GM23338 (cell line): ENCODE measurements around the gene GALNT15. TPM values are rescaled to one million over a fixed set of nuclear protein-coding genes. Genes with fewer than 3 reads are reported as not detected.

ENCODE experiments used
- ATAC-seq: fragments of 200-7000 bp; cut with Tn5 transposase; 3 replicates; pipeline ENCODE4 v1.9.1; 2020
- DNase-seq: peaks from one replicate; pipeline ENCODE4 v3.0.0-alpha.2; 2015; ENCODE audit warnings: low spot score
- H2AFZ ChIP-seq: fragments of 200-600 bp; sonication (generic); 2 replicates; pipeline ENCODE4 v1.8.0; 2016; ENCODE audit warnings: antibody characterized with exemption, mild to moderate bottlenecking, moderate library complexity
- H3F3A ChIP-seq: fragments of 200-600 bp; sonication (generic); replicated peaks from 2 replicates; pipeline ENCODE4 v1.8.0; 2017; ENCODE audit warnings: antibody characterized with exemption, mixed run types, low read depth
- H3K27ac ChIP-seq: fragments of 200-600 bp; sonication (generic); 2 replicates; pipeline ENCODE4 v1.6.1; 2016; ENCODE audit warnings: low read depth
- H3K27me3 ChIP-seq: fragments of 200-600 bp; sonication (generic); 2 replicates; pipeline ENCODE4 v1.8.0; 2016; ENCODE audit warnings: mild to moderate bottlenecking, mixed run types, moderate library complexity; ENCODE audit not compliant: insufficient read depth
- H3K36me3 ChIP-seq: fragments of 200-600 bp; sonication (generic); 2 replicates; pipeline ENCODE4 v1.8.0; 2016; ENCODE audit warnings: mild to moderate bottlenecking; ENCODE audit not compliant: insufficient read depth
- H3K4me1 ChIP-seq: fragments of 200-600 bp; sonication (generic); 2 replicates; pipeline ENCODE4 v1.8.0; 2016; ENCODE audit warnings: mild to moderate bottlenecking, moderate library complexity; ENCODE audit not compliant: insufficient read depth
- H3K4me2 ChIP-seq: fragments of 200-600 bp; sonication (generic); 2 replicates; pipeline ENCODE4 v1.7.1; 2017; ENCODE audit warnings: mixed run types
- H3K4me3 ChIP-seq: fragments of 200-600 bp; sonication (generic); 2 replicates; pipeline ENCODE4 v1.6.1; 2016; ENCODE audit warnings: mixed run types
- H3K79me2 ChIP-seq: fragments of 200-600 bp; sonication (generic); replicated peaks from 2 replicates; pipeline ENCODE4 v1.8.0; 2017; ENCODE audit warnings: mild to moderate bottlenecking; ENCODE audit not compliant: insufficient read depth
- H3K9me2 ChIP-seq: fragments of 200-600 bp; sonication (generic); 2 replicates; pipeline ENCODE4 v1.8.0; 2017; ENCODE audit not compliant: insufficient read depth
- H4K20me1 ChIP-seq: fragments of 200-600 bp; sonication (generic); replicated peaks from 2 replicates; pipeline ENCODE4 v1.8.0; 2017; ENCODE audit warnings: mild to moderate bottlenecking; ENCODE audit not compliant: insufficient read depth
- H3K27ac Mint-ChIP-seq: 2 replicates; pipeline ENCODE4 v1.8.0; 2020; ENCODE audit warnings: inconsistent platforms, mild to moderate bottlenecking, moderate library complexity, mixed read lengths
- H3K27me3 Mint-ChIP-seq: 3 replicates; pipeline ENCODE4 v1.8.0; 2022; ENCODE audit warnings: low read depth, mild to moderate bottlenecking, moderate library complexity, mixed read lengths, inconsistent platforms; ENCODE audit not compliant: insufficient read depth, poor library complexity
- H3K36me3 Mint-ChIP-seq: 3 replicates; pipeline ENCODE4 v1.8.0; 2021; ENCODE audit warnings: low read depth, mild to moderate bottlenecking, inconsistent platforms, moderate library complexity, mixed read lengths
- H3K4me1 Mint-ChIP-seq: 3 replicates; pipeline ENCODE4 v1.8.0; 2020; ENCODE audit warnings: mild to moderate bottlenecking, inconsistent platforms, mixed read lengths
- H3K4me3 Mint-ChIP-seq: 3 replicates; pipeline ENCODE4 v1.8.0; 2021; ENCODE audit warnings: moderate library complexity, mild to moderate bottlenecking, inconsistent platforms, mixed read lengths
- H3K9me3 Mint-ChIP-seq: 3 replicates; pipeline ENCODE4 v1.8.0; 2020; ENCODE audit warnings: moderate library complexity, mild to moderate bottlenecking, inconsistent platforms, mixed read lengths
- CREB1 ChIP-seq: fragments of 250-450 bp; sonication (Bioruptor Pico); IDR thresholded peaks from 2 replicates; pipeline ENCODE4 v1.5.0; 2020; ENCODE audit warnings: low read depth, mild to moderate bottlenecking, moderate library complexity
- EZH2 ChIP-seq: fragments of 200-600 bp; sonication (generic); IDR thresholded peaks from one replicate; pipeline ENCODE4 v1.8.0; 2017; ENCODE audit warnings: antibody characterized with exemption, mild to moderate bottlenecking, low read depth; ENCODE audit not compliant: unreplicated experiment
- EZH2phosphoT487 ChIP-seq: fragments of 200-600 bp; sonication (generic); IDR thresholded peaks from one replicate; pipeline ENCODE4 v1.8.1; 2018; ENCODE audit warnings: antibody characterized with exemption; ENCODE audit not compliant: unreplicated experiment
- JUNB ChIP-seq: IDR thresholded peaks from one replicate; pipeline ENCODE4 v1.6.1; 2016; ENCODE audit warnings: antibody characterized with exemption; ENCODE audit not compliant: unreplicated experiment
- NANOG ChIP-seq: IDR thresholded peaks from 2 replicates; pipeline ENCODE4 v1.6.1; 2016; ENCODE audit warnings: antibody characterized with exemption, borderline replicate concordance
- POLR2AphosphoS5 ChIP-seq: IDR thresholded peaks from 2 replicates; pipeline ENCODE4 v1.6.1; 2016; ENCODE audit warnings: antibody characterized with exemption, low read depth
- STAT1 ChIP-seq: IDR thresholded peaks from one replicate; pipeline ENCODE4 v1.6.1; 2016; ENCODE audit warnings: antibody characterized with exemption; ENCODE audit not compliant: unreplicated experiment
- ZNF114 ChIP-seq: fragments of 250-450 bp; sonication (Bioruptor Pico); IDR thresholded peaks from 2 replicates; pipeline ENCODE4 v1.5.0; 2020; ENCODE audit warnings: mild to moderate bottlenecking, moderate library complexity
- ZNF331 ChIP-seq: fragments of 250-450 bp; sonication (Bioruptor Pico); IDR thresholded peaks from 2 replicates; pipeline ENCODE4 v1.5.0; 2020; ENCODE audit warnings: low read depth, mild to moderate bottlenecking, moderate library complexity
- polyA plus RNA-seq: library from polyadenylated mRNA; unstranded; fragments of >200 nt; fragmentation: Nextera tagmentation; extraction: Ambion mirVana; gene quantifications from 2 replicates; pipeline ENCODE4 v1.2.1, GENCODE V29; 2016
- total RNA-seq: library from RNA; depleted of rRNA; stranded (reverse); fragments of >200 nt; shearing (Covaris generic); gene quantifications from 2 replicates; pipeline ENCODE4 v1.2.3, GENCODE V29; 2014
- TF ChIP-seq, protein P1 (sequence below): IDR thresholded peaks from one replicate; pipeline ENCODE4 v1.6.1; 2018; ENCODE audit warnings: antibody characterized with exemption; ENCODE audit not compliant: unreplicated experiment
- TF ChIP-seq, protein P2 (sequence below): fragments of 250-450 bp; sonication (Bioruptor Pico); IDR thresholded peaks from 2 replicates; pipeline ENCODE4 v1.5.0; 2020; ENCODE audit warnings: mild to moderate bottlenecking, moderate library complexity

Gene GALNT15
- total and polyA plus RNA-seq, 2 experiments from 2014 or later: 0.06 to 0.35 TPM

DNA sequence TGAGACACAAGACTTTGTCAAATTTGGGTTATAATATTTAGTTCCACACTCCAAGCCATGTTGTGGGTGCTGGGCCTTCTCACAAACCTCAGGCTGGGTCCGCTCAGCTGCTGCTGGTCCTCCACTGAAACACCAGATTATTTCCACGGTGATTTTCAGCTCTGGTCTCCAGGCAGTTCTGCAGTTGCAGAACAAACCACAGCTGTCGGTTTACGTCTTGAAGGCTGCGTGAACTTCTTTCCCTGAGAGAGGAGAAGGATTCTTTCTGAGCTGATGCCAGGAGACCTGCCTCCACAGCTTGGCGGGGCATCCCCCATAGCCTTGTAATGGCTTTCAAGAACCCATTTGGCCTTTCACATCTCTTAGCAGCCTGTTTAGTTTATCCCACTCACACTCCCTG, 16.2 kb downstream of the GALNT15 start:
- TF ChIP-seq POLR2AphosphoS5: no peak
- no peak for TF ChIP-seq ZNF114 (CRISPR knock-in tag)
- no peak for TF ChIP-seq CREB1 (CRISPR knock-in tag)
- TF ChIP-seq JUNB: no peak
- no peak overlapping the region for H3K4me2 ChIP-seq
- no peaks in the 10 kb centered on the region for H3F3A ChIP-seq
- no peak overlapping the region for H2AFZ ChIP-seq
- peaks cover 14% of the 10 kb centered on the region for H3K9me2 ChIP-seq
- no peak overlapping the region for H3K4me3 ChIP-seq
- no peaks in the 10 kb centered on the region for H3K4me1 ChIP-seq
- H4K20me1 ChIP-seq: no peaks in the 10 kb centered on the region
- H3K27me3 ChIP-seq: no peaks in the 10 kb centered on the region
- no peak overlapping the region for H3K4me3 Mint-ChIP-seq
- H3K79me2 ChIP-seq: no peaks in the 10 kb centered on the region
- no peak for DNase-seq
- no peaks in the 10 kb centered on the region for H3K36me3 Mint-ChIP-seq
- no peak overlapping the region for H3K27ac ChIP-seq
- no peak for ATAC-seq
- no peaks in the 10 kb centered on the region for H3K9me3 Mint-ChIP-seq
- peaks cover 3% of the 10 kb centered on the region; the same call in 1 of the 3 replicates for H3K4me1 Mint-ChIP-seq
- H3K27me3 Mint-ChIP-seq: peaks cover 1% of the 10 kb centered on the region
- no peak overlapping the region for H3K27ac Mint-ChIP-seq
- H3K36me3 ChIP-seq: no peaks in the 10 kb centered on the region

- H3K4me3 ChIP-seq: no peak overlapping the region
- no peak overlapping the region for H3K4me3 Mint-ChIP-seq
- H3K4me2 ChIP-seq: no peak overlapping the region
- H3K4me1 Mint-ChIP-seq: peaks cover 3% of the 10 kb centered on the region; the same call in 1 of the 3 replicates
- H4K20me1 ChIP-seq: no peaks in the 10 kb centered on the region
- ATAC-seq (no peak), DNase-seq (no peak)
- H3K4me1 ChIP-seq: no peaks in the 10 kb centered on the region
- peaks cover 14% of the 10 kb centered on the region for H3K9me2 ChIP-seq
- H3K36me3 ChIP-seq: no peaks in the 10 kb centered on the region
- no peaks in the 10 kb centered on the region for H3K27me3 ChIP-seq
- peaks cover 2% of the 10 kb centered on the region for H3K27me3 Mint-ChIP-seq
- H3K27ac ChIP-seq: no peak overlapping the region
- no peaks in the 10 kb centered on the region for H3F3A ChIP-seq
- H3K27ac Mint-ChIP-seq: no peak overlapping the region
- H3K9me3 Mint-ChIP-seq: no peaks in the 10 kb centered on the region
- no peaks in the 10 kb centered on the region for H3K79me2 ChIP-seq
- no peaks in the 10 kb centered on the region for H3K36me3 Mint-ChIP-seq
- no peak overlapping the region for H2AFZ ChIP-seq
- TF ChIP-seq POLR2AphosphoS5 (no peak), EZH2phosphoT487 (no peak), NANOG (no peak), EZH2 (no peak), ZNF114 (CRISPR knock-in tag) (no peak), ZNF331 (no peak), STAT1 (no peak), CREB1 (CRISPR knock-in tag) (no peak), JUNB (no peak)
- TF ChIP-seq, protein P1, sequence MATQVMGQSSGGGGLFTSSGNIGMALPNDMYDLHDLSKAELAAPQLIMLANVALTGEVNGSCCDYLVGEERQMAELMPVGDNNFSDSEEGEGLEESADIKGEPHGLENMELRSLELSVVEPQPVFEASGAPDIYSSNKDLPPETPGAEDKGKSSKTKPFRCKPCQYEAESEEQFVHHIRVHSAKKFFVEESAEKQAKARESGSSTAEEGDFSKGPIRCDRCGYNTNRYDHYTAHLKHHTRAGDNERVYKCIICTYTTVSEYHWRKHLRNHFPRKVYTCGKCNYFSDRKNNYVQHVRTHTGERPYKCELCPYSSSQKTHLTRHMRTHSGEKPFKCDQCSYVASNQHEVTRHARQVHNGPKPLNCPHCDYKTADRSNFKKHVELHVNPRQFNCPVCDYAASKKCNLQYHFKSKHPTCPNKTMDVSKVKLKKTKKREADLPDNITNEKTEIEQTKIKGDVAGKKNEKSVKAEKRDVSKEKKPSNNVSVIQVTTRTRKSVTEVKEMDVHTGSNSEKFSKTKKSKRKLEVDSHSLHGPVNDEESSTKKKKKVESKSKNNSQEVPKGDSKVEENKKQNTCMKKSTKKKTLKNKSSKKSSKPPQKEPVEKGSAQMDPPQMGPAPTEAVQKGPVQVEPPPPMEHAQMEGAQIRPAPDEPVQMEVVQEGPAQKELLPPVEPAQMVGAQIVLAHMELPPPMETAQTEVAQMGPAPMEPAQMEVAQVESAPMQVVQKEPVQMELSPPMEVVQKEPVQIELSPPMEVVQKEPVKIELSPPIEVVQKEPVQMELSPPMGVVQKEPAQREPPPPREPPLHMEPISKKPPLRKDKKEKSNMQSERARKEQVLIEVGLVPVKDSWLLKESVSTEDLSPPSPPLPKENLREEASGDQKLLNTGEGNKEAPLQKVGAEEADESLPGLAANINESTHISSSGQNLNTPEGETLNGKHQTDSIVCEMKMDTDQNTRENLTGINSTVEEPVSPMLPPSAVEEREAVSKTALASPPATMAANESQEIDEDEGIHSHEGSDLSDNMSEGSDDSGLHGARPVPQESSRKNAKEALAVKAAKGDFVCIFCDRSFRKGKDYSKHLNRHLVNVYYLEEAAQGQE: no peak
- TF ChIP-seq, protein P2, sequence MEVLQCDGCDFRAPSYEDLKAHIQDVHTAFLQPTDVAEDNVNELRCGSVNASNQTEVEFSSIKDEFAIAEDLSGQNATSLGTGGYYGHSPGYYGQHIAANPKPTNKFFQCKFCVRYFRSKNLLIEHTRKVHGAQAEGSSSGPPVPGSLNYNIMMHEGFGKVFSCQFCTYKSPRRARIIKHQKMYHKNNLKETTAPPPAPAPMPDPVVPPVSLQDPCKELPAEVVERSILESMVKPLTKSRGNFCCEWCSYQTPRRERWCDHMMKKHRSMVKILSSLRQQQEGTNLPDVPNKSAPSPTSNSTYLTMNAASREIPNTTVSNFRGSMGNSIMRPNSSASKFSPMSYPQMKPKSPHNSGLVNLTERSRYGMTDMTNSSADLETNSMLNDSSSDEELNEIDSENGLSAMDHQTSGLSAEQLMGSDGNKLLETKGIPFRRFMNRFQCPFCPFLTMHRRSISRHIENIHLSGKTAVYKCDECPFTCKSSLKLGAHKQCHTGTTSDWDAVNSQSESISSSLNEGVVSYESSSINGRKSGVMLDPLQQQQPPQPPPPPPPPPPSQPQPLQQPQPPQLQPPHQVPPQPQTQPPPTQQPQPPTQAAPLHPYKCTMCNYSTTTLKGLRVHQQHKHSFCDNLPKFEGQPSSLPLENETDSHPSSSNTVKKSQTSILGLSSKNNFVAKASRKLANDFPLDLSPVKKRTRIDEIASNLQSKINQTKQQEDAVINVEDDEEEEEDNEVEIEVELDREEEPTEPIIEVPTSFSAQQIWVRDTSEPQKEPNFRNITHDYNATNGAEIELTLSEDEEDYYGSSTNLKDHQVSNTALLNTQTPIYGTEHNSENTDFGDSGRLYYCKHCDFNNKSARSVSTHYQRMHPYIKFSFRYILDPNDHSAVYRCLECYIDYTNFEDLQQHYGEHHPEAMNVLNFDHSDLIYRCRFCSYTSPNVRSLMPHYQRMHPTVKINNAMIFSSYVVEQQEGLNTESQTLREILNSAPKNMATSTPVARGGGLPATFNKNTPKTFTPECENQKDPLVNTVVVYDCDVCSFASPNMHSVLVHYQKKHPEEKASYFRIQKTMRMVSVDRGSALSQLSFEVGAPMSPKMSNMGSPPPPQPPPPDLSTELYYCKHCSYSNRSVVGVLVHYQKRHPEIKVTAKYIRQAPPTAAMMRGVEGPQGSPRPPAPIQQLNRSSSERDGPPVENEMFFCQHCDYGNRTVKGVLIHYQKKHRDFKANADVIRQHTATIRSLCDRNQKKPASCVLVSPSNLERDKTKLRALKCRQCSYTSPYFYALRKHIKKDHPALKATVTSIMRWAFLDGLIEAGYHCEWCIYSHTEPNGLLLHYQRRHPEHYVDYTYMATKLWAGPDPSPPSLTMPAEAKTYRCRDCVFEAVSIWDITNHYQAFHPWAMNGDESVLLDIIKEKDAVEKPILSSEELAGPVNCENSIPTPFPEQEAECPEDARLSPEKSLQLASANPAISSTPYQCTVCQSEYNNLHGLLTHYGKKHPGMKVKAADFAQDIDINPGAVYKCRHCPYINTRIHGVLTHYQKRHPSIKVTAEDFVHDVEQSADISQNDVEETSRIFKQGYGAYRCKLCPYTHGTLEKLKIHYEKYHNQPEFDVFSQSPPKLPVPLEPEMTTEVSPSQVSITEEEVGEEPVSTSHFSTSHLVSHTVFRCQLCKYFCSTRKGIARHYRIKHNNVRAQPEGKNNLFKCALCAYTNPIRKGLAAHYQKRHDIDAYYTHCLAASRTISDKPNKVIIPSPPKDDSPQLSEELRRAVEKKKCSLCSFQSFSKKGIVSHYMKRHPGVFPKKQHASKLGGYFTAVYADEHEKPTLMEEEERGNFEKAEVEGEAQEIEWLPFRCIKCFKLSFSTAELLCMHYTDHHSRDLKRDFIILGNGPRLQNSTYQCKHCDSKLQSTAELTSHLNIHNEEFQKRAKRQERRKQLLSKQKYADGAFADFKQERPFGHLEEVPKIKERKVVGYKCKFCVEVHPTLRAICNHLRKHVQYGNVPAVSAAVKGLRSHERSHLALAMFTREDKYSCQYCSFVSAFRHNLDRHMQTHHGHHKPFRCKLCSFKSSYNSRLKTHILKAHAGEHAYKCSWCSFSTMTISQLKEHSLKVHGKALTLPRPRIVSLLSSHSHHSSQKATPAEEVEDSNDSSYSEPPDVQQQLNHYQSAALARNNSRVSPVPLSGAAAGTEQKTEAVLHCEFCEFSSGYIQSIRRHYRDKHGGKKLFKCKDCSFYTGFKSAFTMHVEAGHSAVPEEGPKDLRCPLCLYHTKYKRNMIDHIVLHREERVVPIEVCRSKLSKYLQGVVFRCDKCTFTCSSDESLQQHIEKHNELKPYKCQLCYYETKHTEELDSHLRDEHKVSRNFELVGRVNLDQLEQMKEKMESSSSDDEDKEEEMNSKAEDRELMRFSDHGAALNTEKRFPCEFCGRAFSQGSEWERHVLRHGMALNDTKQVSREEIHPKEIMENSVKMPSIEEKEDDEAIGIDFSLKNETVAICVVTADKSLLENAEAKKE (CRISPR knock-in tag): no peak
These were observed 17.1 kb downstream of the GALNT15 start for GRCh38 chr3:16191591-16191990.
